NCI-H748 (cell line): Measurements from ENCODE around the gene DNAJC3.
"Not testable (repeated sequence)": the region's sequence is repeated elsewhere in the genome, so short reads cannot be mapped to it uniquely, and the experiment has no call there.

ENCODE experiments used
- DNase-seq: peaks from one replicate; lab custom pipeline; 2025; ENCODE audit not compliant: unreplicated experiment; lab: John Stamatoyannopoulos, UW

The DNAJC3 gene

GRCh38 chr13:95713651-95714050 lies 36.7 kb downstream of the DNAJC3 start:
- DNase-seq: no peak

GRCh38 chr13:95714142-95714832 lies 37.3 kb downstream of the DNAJC3 start:
- DNase-seq: no peak

GRCh38 chr13:95716231-95716630 lies 39.3 kb downstream of the DNAJC3 start:
- DNase-seq: no peak

- no peak for DNase-seq
Observed at GRCh38 chr13:95722241-95722640, 45.3 kb downstream of the DNAJC3 start.

- DNase-seq: no peak
Observed at GRCh38 chr13:95723438-95723837, 46.5 kb downstream of the DNAJC3 start.

- no peak for DNase-seq
Observed at GRCh38 chr13:95724252-95724651, 47.3 kb downstream of the DNAJC3 start.

GRCh38 chr13:95726876-95727275 lies 49.9 kb downstream of the DNAJC3 start:
- no peak for DNase-seq

GRCh38 chr13:95728957-95729356 lies 52.0 kb downstream of the DNAJC3 start:
- DNase-seq: no peak

GRCh38 chr13:95734124-95734523 lies 57.2 kb downstream of the DNAJC3 start:
- DNase-seq: no peak

- not testable (repeated sequence) for DNase-seq
Observed at GRCh38 chr13:95740071-95740978, 63.4 kb downstream of the DNAJC3 start.

- no peak for DNase-seq
Observed at GRCh38 chr13:95740979-95741320, 64.0 kb downstream of the DNAJC3 start.

GRCh38 chr13:95741584-95742563 lies 64.9 kb downstream of the DNAJC3 start:
- no peak for DNase-seq

GRCh38 chr13:95743192-95743591 lies 66.3 kb downstream of the DNAJC3 start:
- DNase-seq: no peak

GRCh38 chr13:95745289-95745688 lies 68.3 kb downstream of the DNAJC3 start:
- DNase-seq: no peak

- DNase-seq: no peak
Observed at GRCh38 chr13:95745752-95746151, 68.8 kb downstream of the DNAJC3 start.

GRCh38 chr13:95749545-95749944 lies 72.6 kb downstream of the DNAJC3 start:
- DNase-seq: no peak

GRCh38 chr13:95752677-95753076 lies 75.7 kb downstream of the DNAJC3 start:
- no peak for DNase-seq

- no peak for DNase-seq
Observed at GRCh38 chr13:95754069-95754468, 77.1 kb downstream of the DNAJC3 start.

GRCh38 chr13:95756072-95756471 lies 79.1 kb downstream of the DNAJC3 start:
- no peak for DNase-seq

- not testable (repeated sequence) for DNase-seq
Observed at GRCh38 chr13:95762626-95763025, 85.7 kb downstream of the DNAJC3 start.

- DNase-seq: no peak
Observed at GRCh38 chr13:95763601-95764000, 86.7 kb downstream of the DNAJC3 start.
